OCI-LY1 (cell line): ENCODE data around the gene S1PR4.

Experiments
- H2AFZ ChIP-seq: fragments of 200-600 bp; sonication (generic), shearing (Covaris generic); 2 replicates; pipeline ENCODE4 v1.6.0; 2014; ENCODE audit warnings: antibody characterized with exemption, mild to moderate bottlenecking, low read length
- H3F3A ChIP-seq: fragments of 200-600 bp; sonication (generic), shearing (Covaris generic); 2 replicates; pipeline ENCODE4 v1.6.0; 2014; ENCODE audit warnings: mild to moderate bottlenecking, antibody characterized with exemption, low read length, moderate library complexity; ENCODE audit not compliant: insufficient read depth
- H3K27ac ChIP-seq: fragments of 200-600 bp; sonication (generic); 2 replicates; pipeline ENCODE4 v1.5.1; 2014; ENCODE audit warnings: low read length, mixed run types, mild to moderate bottlenecking, low read depth; ENCODE audit not compliant: poor library complexity, severe bottlenecking
- H3K27me3 ChIP-seq: fragments of 200-600 bp; sonication (generic); 2 replicates; pipeline ENCODE4 v1.6.0; 2014; ENCODE audit warnings: antibody characterized with exemption, mild to moderate bottlenecking, low read length, moderate library complexity; ENCODE audit not compliant: insufficient read depth
- H3K36me3 ChIP-seq: fragments of 200-600 bp; sonication (generic); 2 replicates; pipeline ENCODE4 v1.6.1; 2014; ENCODE audit warnings: mild to moderate bottlenecking, antibody characterized with exemption, low read length, moderate library complexity, mixed read lengths; ENCODE audit not compliant: insufficient read depth
- H3K4me1 ChIP-seq: fragments of 200-600 bp; sonication (generic); 2 replicates; pipeline ENCODE4 v1.5.1; 2014; ENCODE audit warnings: mild to moderate bottlenecking, low read length, moderate library complexity; ENCODE audit not compliant: insufficient read depth, severe bottlenecking
- H3K4me2 ChIP-seq: fragments of 200-600 bp; sonication (generic), shearing (Covaris generic); 2 replicates; pipeline ENCODE4 v1.6.1; 2014; ENCODE audit warnings: low read length
- H3K4me3 ChIP-seq: fragments of 200-600 bp; sonication (generic); 2 replicates; pipeline ENCODE4 v1.5.1; 2014; ENCODE audit warnings: low read length, low read depth, mild to moderate bottlenecking, mixed read lengths; ENCODE audit not compliant: poor library complexity, severe bottlenecking
- H3K79me2 ChIP-seq: fragments of 200-600 bp; shearing (Covaris generic); 2 replicates; pipeline ENCODE4 v1.6.1; 2016; ENCODE audit warnings: mixed run types, low read length, mixed read lengths; ENCODE audit not compliant: insufficient read depth
- H3K9ac ChIP-seq: fragments of 200-600 bp; sonication (generic), shearing (Covaris generic); 2 replicates; pipeline ENCODE4 v1.6.1; 2014; ENCODE audit warnings: mild to moderate bottlenecking, low read length, mixed read lengths
- H3K9me2 ChIP-seq: fragments of 200-600 bp; sonication (generic), shearing (Covaris generic); 2 replicates; pipeline ENCODE4 v1.6.1; 2014; ENCODE audit warnings: low read depth, mild to moderate bottlenecking, low read length, mixed read lengths
- H3K9me3 ChIP-seq: fragments of 200-600 bp; shearing (Covaris generic); 2 replicates; pipeline ENCODE4 v1.6.1; 2014; ENCODE audit warnings: low read length, mixed read lengths
- H4K20me1 ChIP-seq: fragments of 200-600 bp; sonication (generic), shearing (Covaris generic); 2 replicates; pipeline ENCODE4 v1.6.0; 2016; ENCODE audit warnings: mild to moderate bottlenecking, low read length; ENCODE audit not compliant: insufficient read depth
- EZH2 ChIP-seq: fragments of 200-600 bp; sonication (generic), shearing (Covaris generic); IDR thresholded peaks from 2 replicates; pipeline ENCODE4 v1.8.0; 2017; ENCODE audit warnings: borderline replicate concordance, mixed run types, mild to moderate bottlenecking, antibody characterized with exemption, low read length, moderate library complexity, mixed read lengths
- TF ChIP-seq, protein P1 (sequence below): fragments of 200-600 bp; sonication (generic), shearing (Covaris generic); IDR thresholded peaks from 2 replicates; pipeline ENCODE4 v1.5.1; 2017; ENCODE audit warnings: mild to moderate bottlenecking, antibody characterized with exemption, low read length, moderate library complexity, mixed read lengths

S1PR4 gene

DNA sequence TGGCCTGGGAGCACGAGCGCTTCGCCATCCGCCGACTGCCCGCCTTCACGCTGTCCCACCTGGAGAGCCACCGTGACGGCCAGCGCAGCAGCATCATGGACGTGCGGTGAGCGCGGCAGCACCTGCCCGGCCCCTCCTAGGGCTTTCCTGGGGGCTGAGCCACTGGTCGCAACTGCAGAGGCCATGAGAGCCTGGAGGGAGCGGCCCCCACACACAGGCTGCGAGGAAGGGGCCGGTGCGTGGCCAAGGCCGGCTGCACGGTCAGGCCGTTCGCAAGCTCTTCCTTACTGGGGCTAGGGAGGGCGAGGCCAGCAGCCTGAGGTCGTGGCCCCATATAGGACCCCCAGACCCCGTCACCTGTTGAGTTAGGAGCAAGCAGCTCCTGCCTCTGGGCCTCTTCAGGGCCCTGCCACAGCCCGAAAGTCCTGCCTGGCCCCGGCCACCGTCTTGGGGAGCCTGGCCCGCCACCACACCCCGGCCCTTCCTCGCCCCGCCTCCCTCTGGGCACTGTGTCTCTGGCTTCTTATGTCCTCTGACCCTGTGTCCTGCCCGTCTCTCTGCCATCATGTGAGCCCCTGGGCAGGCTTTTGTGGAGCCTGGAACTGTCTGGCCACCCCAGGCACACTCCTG, 26.2 kb downstream of the S1PR4 start:
- H3K27ac ChIP-seq: no peak overlapping the region
- H3K9ac ChIP-seq: no peak overlapping the region
- H3K36me3 ChIP-seq: peaks cover 54% of the 10 kb centered on the region
- no peak overlapping the region for H3K4me3 ChIP-seq
- H4K20me1 ChIP-seq: no peaks in the 10 kb centered on the region
- H2AFZ ChIP-seq: no peak overlapping the region
- no peaks in the 10 kb centered on the region for H3K9me3 ChIP-seq
- H3K4me2 ChIP-seq: no peak overlapping the region
- TF ChIP-seq, protein P1, sequence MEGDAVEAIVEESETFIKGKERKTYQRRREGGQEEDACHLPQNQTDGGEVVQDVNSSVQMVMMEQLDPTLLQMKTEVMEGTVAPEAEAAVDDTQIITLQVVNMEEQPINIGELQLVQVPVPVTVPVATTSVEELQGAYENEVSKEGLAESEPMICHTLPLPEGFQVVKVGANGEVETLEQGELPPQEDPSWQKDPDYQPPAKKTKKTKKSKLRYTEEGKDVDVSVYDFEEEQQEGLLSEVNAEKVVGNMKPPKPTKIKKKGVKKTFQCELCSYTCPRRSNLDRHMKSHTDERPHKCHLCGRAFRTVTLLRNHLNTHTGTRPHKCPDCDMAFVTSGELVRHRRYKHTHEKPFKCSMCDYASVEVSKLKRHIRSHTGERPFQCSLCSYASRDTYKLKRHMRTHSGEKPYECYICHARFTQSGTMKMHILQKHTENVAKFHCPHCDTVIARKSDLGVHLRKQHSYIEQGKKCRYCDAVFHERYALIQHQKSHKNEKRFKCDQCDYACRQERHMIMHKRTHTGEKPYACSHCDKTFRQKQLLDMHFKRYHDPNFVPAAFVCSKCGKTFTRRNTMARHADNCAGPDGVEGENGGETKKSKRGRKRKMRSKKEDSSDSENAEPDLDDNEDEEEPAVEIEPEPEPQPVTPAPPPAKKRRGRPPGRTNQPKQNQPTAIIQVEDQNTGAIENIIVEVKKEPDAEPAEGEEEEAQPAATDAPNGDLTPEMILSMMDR: no peak
- TF ChIP-seq EZH2: no peak
- H3K27me3 ChIP-seq: no peaks in the 10 kb centered on the region
- no peaks in the 10 kb centered on the region for H3F3A ChIP-seq
- H3K4me1 ChIP-seq: no peaks in the 10 kb centered on the region
- no peaks in the 10 kb centered on the region for H3K79me2 ChIP-seq
- no peaks in the 10 kb centered on the region for H3K9me2 ChIP-seq

DNA sequence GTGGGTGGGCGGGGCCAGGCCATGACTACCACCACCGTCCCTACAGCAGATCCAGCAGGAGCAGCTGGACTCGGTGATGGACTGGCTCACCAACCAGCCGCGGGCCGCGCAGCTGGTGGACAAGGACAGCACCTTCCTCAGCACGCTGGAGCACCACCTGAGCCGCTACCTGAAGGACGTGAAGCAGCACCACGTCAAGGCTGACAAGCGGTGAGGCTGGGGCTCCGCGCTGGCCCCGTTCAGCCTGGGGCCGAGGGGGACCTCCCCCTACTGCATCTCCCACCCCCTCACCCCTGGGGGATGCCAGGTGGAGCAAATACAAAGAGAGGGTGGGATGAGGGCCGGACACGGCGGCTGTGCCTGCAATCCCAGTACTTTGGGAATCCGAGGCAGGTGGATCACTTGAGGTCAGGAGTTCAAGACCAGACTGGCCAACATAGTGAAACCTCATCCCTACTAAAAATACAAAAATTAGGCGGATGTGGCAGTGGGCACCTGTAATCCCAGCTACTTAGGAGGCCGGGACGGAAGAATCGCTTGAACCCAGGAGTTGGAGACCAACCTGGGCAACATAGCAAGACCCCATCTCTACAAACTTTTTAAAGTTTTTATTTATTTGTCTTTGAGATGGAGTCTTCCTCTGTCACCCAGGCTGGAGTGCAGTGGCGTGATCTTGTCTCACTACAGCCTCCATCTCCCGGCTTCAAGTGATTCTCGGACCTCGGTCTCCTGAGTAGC, 27.8 kb downstream of the S1PR4 start:
- no peaks in the 10 kb centered on the region for H4K20me1 ChIP-seq

DNA sequence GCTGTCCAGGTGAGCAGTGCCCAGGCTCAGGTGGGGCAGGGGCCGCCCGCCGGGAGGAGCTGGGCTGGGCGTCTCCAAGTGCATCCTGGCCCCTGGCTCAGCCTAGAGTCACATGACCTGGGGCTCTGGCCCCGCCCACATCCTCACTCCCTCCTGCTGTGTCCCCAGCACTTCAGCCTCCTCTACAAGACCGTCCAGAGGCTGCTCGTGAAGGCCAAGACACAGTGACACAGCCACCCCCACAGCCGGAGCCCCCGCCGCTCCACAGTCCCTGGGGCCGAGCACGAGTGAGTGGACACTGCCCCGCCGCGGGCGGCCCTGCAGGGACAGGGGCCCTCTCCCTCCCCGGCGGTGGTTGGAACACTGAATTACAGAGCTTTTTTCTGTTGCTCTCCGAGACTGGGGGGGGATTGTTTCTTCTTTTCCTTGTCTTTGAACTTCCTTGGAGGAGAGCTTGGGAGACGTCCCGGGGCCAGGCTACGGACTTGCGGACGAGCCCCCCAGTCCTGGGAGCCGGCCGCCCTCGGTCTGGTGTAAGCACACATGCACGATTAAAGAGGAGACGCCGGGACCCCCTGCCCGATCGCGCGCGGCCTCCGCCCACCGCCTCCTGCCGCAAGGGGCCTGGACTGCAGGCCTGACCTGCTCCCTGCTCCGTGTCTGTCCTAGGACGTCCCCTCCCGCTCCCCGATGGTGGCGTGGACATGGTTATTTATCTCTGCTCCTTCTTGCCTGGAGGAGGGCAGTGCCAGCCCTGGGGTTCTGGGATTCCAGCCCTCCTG, 29.1 kb downstream of the S1PR4 start:
- Histone ChIP-seq H4K20me1 (no peaks in the 10 kb centered on the region), H3K4me3 (no peak overlapping the region), H3K4me1 (no peaks in the 10 kb centered on the region), H3K9me3 (no peaks in the 10 kb centered on the region), H2AFZ (no peak overlapping the region), H3K27me3 (no peaks in the 10 kb centered on the region), H3K4me2 (no peak overlapping the region), H3K9me2 (no peaks in the 10 kb centered on the region), H3K79me2 (no peaks in the 10 kb centered on the region), H3F3A (no peaks in the 10 kb centered on the region), H3K36me3 (peaks cover 37% of the 10 kb centered on the region), H3K9ac (no peak overlapping the region), H3K27ac (no peak overlapping the region)
- TF ChIP-seq, protein P1: no peak
- TF ChIP-seq EZH2: no peak

More for the DNA sequence above, 27.8 kb downstream of the S1PR4 start:
- Histone ChIP-seq H3K9ac (no peak overlapping the region), H3K27ac (no peak overlapping the region), H3K27me3 (no peaks in the 10 kb centered on the region), H3K36me3 (peaks cover 46% of the 10 kb centered on the region), H3K4me1 (no peaks in the 10 kb centered on the region), H3F3A (no peaks in the 10 kb centered on the region), H3K4me3 (no peak overlapping the region), H3K4me2 (no peak overlapping the region), H3K9me3 (no peaks in the 10 kb centered on the region), H3K9me2 (no peaks in the 10 kb centered on the region), H3K79me2 (no peaks in the 10 kb centered on the region), H2AFZ (no peak overlapping the region)
- TF ChIP-seq EZH2: no peak
- TF ChIP-seq, protein P1: no peak
